Umbilical cord (tissue), 2 donors: Measurements from ENCODE around the gene MAGI2. TPM values are rescaled to one million over a fixed set of nuclear protein-coding genes. Genes with fewer than 3 reads are reported as not detected.
"Not testable (repeated sequence)": the region's sequence is repeated elsewhere in the genome, so short reads cannot be mapped to it uniquely, and the experiment has no call there.

Source experiments
- DNase-seq: peaks from one replicate; pipeline ENCODE4 v3.0.0-alpha.2; 2015; ENCODE audit warnings: low spot score
- total RNA-seq: library from RNA; depleted of rRNA; stranded (reverse); fragments of >200 nt; gene quantifications from one replicate; pipeline ENCODE4 v1.2.3, GENCODE V29; 2014; ENCODE audit warnings: low replicate concordance; ENCODE audit not compliant: insufficient read depth

Gene MAGI2
- total RNA-seq, 1 donor from 2014 or later = 51.5 TPM

GRCh38 chr7:78315119-78315518 lies 1138.3 kb downstream of the MAGI2 start:
- no peak for DNase-seq

GRCh38 chr7:78311181-78311580 lies 1142.3 kb downstream of the MAGI2 start:
- no peak for DNase-seq

GRCh38 chr7:78307892-78308291 lies 1145.6 kb downstream of the MAGI2 start:
- no peak for DNase-seq

- no peak for DNase-seq
These were observed 1146.8 kb downstream of the MAGI2 start for GRCh38 chr7:78306634-78307033.

GRCh38 chr7:78301407-78301806 lies 1152.1 kb downstream of the MAGI2 start:
- peak; percentile 43 for DNase-seq

GRCh38 chr7:78299088-78299487 lies 1154.4 kb downstream of the MAGI2 start:
- no peak for DNase-seq

- DNase-seq = no peak
These were observed 1156.7 kb downstream of the MAGI2 start for GRCh38 chr7:78296644-78297371.

- no peak for DNase-seq
These were observed 1157.3 kb downstream of the MAGI2 start for GRCh38 chr7:78296046-78296597.

- not testable (repeated sequence) for DNase-seq
These were observed 1164.0 kb downstream of the MAGI2 start for GRCh38 chr7:78289471-78289870.

GRCh38 chr7:78284945-78285344 lies 1168.5 kb downstream of the MAGI2 start:
- DNase-seq = no peak

- no peak for DNase-seq
These were observed 1173.2 kb downstream of the MAGI2 start for GRCh38 chr7:78280276-78280675.

GRCh38 chr7:78279457-78279856 lies 1174.0 kb downstream of the MAGI2 start:
- DNase-seq = no peak

- DNase-seq = no peak
These were observed 1174.4 kb downstream of the MAGI2 start for GRCh38 chr7:78279032-78279431.

GRCh38 chr7:78267141-78267540 lies 1186.3 kb downstream of the MAGI2 start:
- DNase-seq = no peak

- DNase-seq = no peak
These were observed 1188.0 kb downstream of the MAGI2 start for GRCh38 chr7:78265486-78265885.

GRCh38 chr7:78265071-78265470 lies 1188.4 kb downstream of the MAGI2 start:
- DNase-seq = no peak

GRCh38 chr7:78264105-78264504 lies 1189.4 kb downstream of the MAGI2 start:
- no peak for DNase-seq

GRCh38 chr7:78261739-78262138 lies 1191.7 kb downstream of the MAGI2 start:
- no peak for DNase-seq

- no peak for DNase-seq
These were observed 1192.2 kb downstream of the MAGI2 start for GRCh38 chr7:78261302-78261701.

- DNase-seq = no peak
These were observed 1192.6 kb downstream of the MAGI2 start for GRCh38 chr7:78260826-78261225.

- no peak for DNase-seq
These were observed 1198.8 kb downstream of the MAGI2 start for GRCh38 chr7:78254726-78255055.

- no peak for DNase-seq
These were observed 1199.4 kb downstream of the MAGI2 start for GRCh38 chr7:78253850-78254725.

GRCh38 chr7:78248867-78249266 lies 1204.6 kb downstream of the MAGI2 start:
- DNase-seq = no peak
